Right lobe of liver (tissue), 6 donors: ENCODE data around the gene COL5A1. TPM values are rescaled to one million over a fixed set of nuclear protein-coding genes. Genes with fewer than 3 reads are reported as not detected.

Experiments used
- ATAC-seq, 4 donors: fragments of 200-7000 bp; cut with Tn5 transposase; one replicate each; pipeline ENCODE4 v1.9.1; 2020; ENCODE audit warnings: mild to moderate bottlenecking in 4 of 4, moderate library complexity in 4 of 4
- DNase-seq, 3 donors: peaks; one replicate each; pipeline ENCODE4 v3.0.0-alpha.2; 2020
- H3K27ac ChIP-seq, 3 donors: fragments of 200-600 bp; one replicate each; pipeline ENCODE4 v1.8.0; 2022
- H3K27me3 ChIP-seq, 2 donors: fragments of 200-600 bp; one replicate each; pipeline ENCODE4 v1.8.0; 2022
- H3K36me3 ChIP-seq, 4 donors: fragments of 200-600 bp; sonication (generic) in 1 of 4; one replicate each; pipeline versions ENCODE4 v1.5.1 to v1.8.0; 2017 to 2022; ENCODE audit warnings: control low read depth in 1 of 4
- H3K4me1 ChIP-seq, 4 donors: fragments of 200-600 bp; sonication (generic) in 1 of 4; one replicate each; pipeline versions ENCODE4 v1.5.1 to v1.8.0; 2017 to 2022; ENCODE audit warnings: control low read depth in 1 of 4
- H3K4me3 ChIP-seq, 3 donors: fragments of 200-600 bp; one replicate each; pipeline ENCODE4 v1.8.0; 2022
- H3K9me3 ChIP-seq, 4 donors: fragments of 200-600 bp; sonication (generic) in 1 of 4; one replicate each; pipeline versions ENCODE4 v1.5.1 to v1.8.0; 2017 to 2022; ENCODE audit warnings: control low read depth in 1 of 4
- CTCF ChIP-seq, 4 donors: fragments of 200-600 bp in 3 of 4; fragments of 450-650 bp in 1 of 4; IDR thresholded peaks; one replicate each; pipeline versions ENCODE4 v1.5.1 to v1.8.0; 2016 to 2022; ENCODE audit warnings: antibody characterized with exemption in 4 of 4, mild to moderate bottlenecking in 2 of 4
- POLR2A ChIP-seq: fragments of 450-650 bp; IDR thresholded peaks from one replicate; pipeline ENCODE4 v1.6.1; 2017; ENCODE audit warnings: antibody characterized with exemption, mild to moderate bottlenecking
- WGBS: methylation state at CpG from one replicate; pipeline ENCODE4 v1.1.6; 2018; ENCODE audit warnings: low coverage, low lambda C conversion rate; ENCODE audit not compliant: insufficient coverage; ENCODE audit errors: missing lambda C conversion rate; 5-methylcytosine and 5-hydroxymethylcytosine counted together
- intact Hi-C, 2 donors: fragments of 100-400 bp; cut with DNase I; formaldehyde crosslinking; loops; one replicate each; pipeline versions ENCODE4 v1.11.2 to v1.14.1; 2022
- total RNA-seq, 6 experiments: library from RNA; depleted of rRNA in 2 of 6; stranded (reverse); fragments of >200 nt in 2 of 6; fragmentation: NEBNext Ultra II Directional in 3 of 6; extraction: Animal tissue kit (Norgen Biotek cat#: 25700) in 3 of 6; gene quantifications; one replicate each; pipeline versions ENCODE4 v1.1.0 to v1.2.4, GENCODE V29; 2016 to 2023
- donor health status: DM: no; HTN: yes; CAD: no.
- donor health status: DM: no; HTN: no; CAD: no.
- donor health status: DM: no; HTN: no; CAD: no.
- donor health status: DM: no; HTN: yes; CAD: no.
- donor health status: DM: no; HTN: yes; CAD: no.

The COL5A1 gene
- total RNA-seq, 6 experiments from 2014 or later = 1.5 to 17.0 (median 7.7) TPM

GRCh38 chr9:134830926-134831720 is 189.5 kb downstream of the COL5A1 start:
- Histone ChIP-seq H3K4me3 (no peak overlapping the region), H3K27ac (no peak overlapping the region), H3K36me3 (no peaks in the 10 kb centered on the region), H3K4me1 (no peaks in the 10 kb centered on the region), H3K9me3 (no peaks in the 10 kb centered on the region), H3K27me3 (no peaks in the 10 kb centered on the region)
- no peak for DNase-seq
- intact Hi-C loops = no loop called here
- TF ChIP-seq CTCF (IDR thresholded peaks at IDR 0.05) (no peak), POLR2A (no peak)
- 36% methylated on average over 6 of the region's 21 CpGs for WGBS
- ATAC-seq = no peak

- Histone ChIP-seq H3K27ac (no peak overlapping the region), H3K4me1 (no peaks in the 10 kb centered on the region), H3K36me3 (no peaks in the 10 kb centered on the region), H3K4me3 (no peak overlapping the region), H3K27me3 (no peaks in the 10 kb centered on the region), H3K9me3 (no peaks in the 10 kb centered on the region)
- no peak for ATAC-seq
- intact Hi-C loops = no loop called here
- WGBS = 48% methylated on average over 6 of the region's 19 CpGs
- DNase-seq = no peak
- TF ChIP-seq CTCF (IDR thresholded peaks at IDR 0.05) (no peak), POLR2A (no peak)
These were observed 190.9 kb downstream of the COL5A1 start for GRCh38 chr9:134832471-134832870.

- H3K4me3 ChIP-seq = no peak overlapping the region
- no peaks in the 10 kb centered on the region for H3K9me3 ChIP-seq
- no peak for DNase-seq
- ATAC-seq = no peak
- no peak overlapping the region for H3K27ac ChIP-seq
- no peaks in the 10 kb centered on the region for H3K27me3 ChIP-seq
- no peaks in the 10 kb centered on the region for H3K36me3 ChIP-seq
- 67% methylated on average over 6 of the region's 11 CpGs for WGBS
- TF ChIP-seq CTCF (IDR thresholded peaks at IDR 0.05) = no peak
- no peak for TF ChIP-seq POLR2A
- H3K4me1 ChIP-seq = no peaks in the 10 kb centered on the region
- intact Hi-C loops = no loop called here
These were observed 191.8 kb downstream of the COL5A1 start for GRCh38 chr9:134833294-134833880.

GRCh38 chr9:134834217-134834956 is 192.8 kb downstream of the COL5A1 start:
- H3K27ac ChIP-seq = no peak overlapping the region
- no peak overlapping the region for H3K4me3 ChIP-seq
- no peak for TF ChIP-seq POLR2A
- no peak for TF ChIP-seq CTCF (IDR thresholded peaks at IDR 0.05)
- DNase-seq (no peak), ATAC-seq (no peak)
- intact Hi-C loops = no loop called here
- WGBS = 45% methylated on average over 7 of the region's 20 CpGs
- H3K36me3 ChIP-seq = no peaks in the 10 kb centered on the region
- H3K9me3 ChIP-seq = no peaks in the 10 kb centered on the region
- no peaks in the 10 kb centered on the region for H3K27me3 ChIP-seq
- no peaks in the 10 kb centered on the region for H3K4me1 ChIP-seq
